ENCODE measurements around the gene OSCP1.

- TF ChIP-seq CTCF (conservative IDR thresholded peaks at IDR 0.05 in 1 of 2, IDR thresholded peaks at IDR 0.05 in 1 of 2; ENCODE audit: low read depth in 1 of 2, low read length in 2 of 2) (no peak), EZH2 (IDR thresholded peaks at IDR 0.05; ENCODE audit: low read length, missing control alignments) (no peak)
Measured at GRCh38 chr1:36497207-36497606, 47.0 kb upstream of the OSCP1 start.

Measured in fibroblast of lung (primary cell).